Cerebellar cortex (tissue), 1 donor: ENCODE data around the gene TTLL8.
A peak's percentile ranks its signal among the peaks of the same experiment; 100 is the strongest.

Experiments used
- DNase-seq: peaks from one replicate; pipeline ENCODE4 v3.0.0-alpha.2; 2015; ENCODE audit warnings: low spot score

TTLL8 gene

GRCh38 chr22:50082961-50083461 is 24.9 kb upstream of the TTLL8 start:
- no peak for DNase-seq

- no peak for DNase-seq
Measured at GRCh38 chr22:50082197-50082715, 24.2 kb upstream of the TTLL8 start.

- no peak for DNase-seq
Measured at GRCh38 chr22:50081426-50082196, 23.5 kb upstream of the TTLL8 start.

- DNase-seq = no peak
Measured at GRCh38 chr22:50080077-50080465, 22.0 kb upstream of the TTLL8 start.

GRCh38 chr22:50078761-50079160 is 20.7 kb upstream of the TTLL8 start:
- no peak for DNase-seq

- DNase-seq = no peak
Measured at GRCh38 chr22:50078246-50078645, 20.1 kb upstream of the TTLL8 start.

GRCh38 chr22:50076646-50077535 is 18.8 kb upstream of the TTLL8 start:
- DNase-seq = no peak

GRCh38 chr22:50074551-50075530 is 16.7 kb upstream of the TTLL8 start:
- DNase-seq = peak; percentile 35

GRCh38 chr22:50074056-50074455 is 16.0 kb upstream of the TTLL8 start:
- DNase-seq = no peak

GRCh38 chr22:50072714-50073538 is 14.8 kb upstream of the TTLL8 start:
- no peak for DNase-seq

GRCh38 chr22:50072167-50072555 is 14.1 kb upstream of the TTLL8 start:
- DNase-seq = no peak

GRCh38 chr22:50071432-50072166 is 13.5 kb upstream of the TTLL8 start:
- no peak for DNase-seq

- DNase-seq = no peak
Measured at GRCh38 chr22:50070366-50070765, 12.3 kb upstream of the TTLL8 start.

GRCh38 chr22:50068096-50068495 is 10.0 kb upstream of the TTLL8 start:
- no peak for DNase-seq

GRCh38 chr22:50067244-50067643 is 9.1 kb upstream of the TTLL8 start:
- DNase-seq = no peak

- DNase-seq = no peak
Measured at GRCh38 chr22:50064453-50064852, 6.4 kb upstream of the TTLL8 start.

GRCh38 chr22:50063589-50064393 is 5.7 kb upstream of the TTLL8 start:
- no peak for DNase-seq

GRCh38 chr22:50062509-50063135 is 4.5 kb upstream of the TTLL8 start:
- no peak for DNase-seq
